IPS DF 6.9 (cell line): ENCODE results near the gene TMEM89.

Experiments used
- DNase-seq: peaks from one replicate; pipeline ENCODE4 v3.0.0-alpha.2; 2013; ENCODE audit warnings: low read depth, low spot score
- H3K27ac ChIP-seq: one replicate; pipeline ENCODE4 v1.5.1; 2013; ENCODE audit warnings: low read length, control low read depth
- H3K27me3 ChIP-seq: 2 replicates; pipeline ENCODE4 v1.6.1; 2013; ENCODE audit warnings: mild to moderate bottlenecking, low read length; ENCODE audit not compliant: control insufficient read depth, insufficient read depth
- H3K36me3 ChIP-seq: 2 replicates; pipeline ENCODE4 v1.6.1; 2013; ENCODE audit warnings: low read length; ENCODE audit not compliant: control insufficient read depth, insufficient read depth
- H3K4me1 ChIP-seq: 2 replicates; pipeline ENCODE4 v1.6.1; 2013; ENCODE audit warnings: low read length; ENCODE audit not compliant: control insufficient read depth, insufficient read depth
- H3K4me3 ChIP-seq: 2 replicates; pipeline ENCODE4 v1.5.1; 2013; ENCODE audit warnings: mild to moderate bottlenecking, low read length
- H3K9me3 ChIP-seq: 2 replicates; pipeline ENCODE4 v1.6.1; 2013; ENCODE audit warnings: low read length, inconsistent platforms; ENCODE audit not compliant: control insufficient read depth, insufficient read depth
- WGBS: extraction: QIAGEN DNeasy Blood & Tissue Kit; methylation state at CpG from one replicate; pipeline ENCODE4 v1.1.7; 2013; ENCODE audit warnings: mixed read lengths, missing lambda C conversion rate; ENCODE audit not compliant: insufficient read length, insufficient coverage; 5-methylcytosine and 5-hydroxymethylcytosine counted together

The TMEM89 gene

GRCh38 chr3:48617559-48617958 lies 4.0 kb downstream of the TMEM89 start:
- Histone ChIP-seq H3K4me1 (no peaks in the 10 kb centered on the region), H3K36me3 (no peaks in the 10 kb centered on the region), H3K9me3 (peaks cover 3% of the 10 kb centered on the region; the same call in 1 of the 2 replicates), H3K4me3 (no peak overlapping the region), H3K27ac (no peak overlapping the region), H3K27me3 (no peaks in the 10 kb centered on the region)
- WGBS, result no CpG with 5 or more reads among the region's 4 CpGs
- no peak for DNase-seq

- Histone ChIP-seq H3K9me3 (peaks cover 3% of the 10 kb centered on the region; the same call in 1 of the 2 replicates), H3K27ac (no peak overlapping the region), H3K27me3 (no peaks in the 10 kb centered on the region), H3K4me1 (no peaks in the 10 kb centered on the region), H3K4me3 (no peak overlapping the region), H3K36me3 (no peaks in the 10 kb centered on the region)
- no peak for DNase-seq
- no CpG with 5 or more reads among the region's 3 CpGs for WGBS
Measured at GRCh38 chr3:48614044-48614443, 7.5 kb downstream of the TMEM89 start.

DNA sequence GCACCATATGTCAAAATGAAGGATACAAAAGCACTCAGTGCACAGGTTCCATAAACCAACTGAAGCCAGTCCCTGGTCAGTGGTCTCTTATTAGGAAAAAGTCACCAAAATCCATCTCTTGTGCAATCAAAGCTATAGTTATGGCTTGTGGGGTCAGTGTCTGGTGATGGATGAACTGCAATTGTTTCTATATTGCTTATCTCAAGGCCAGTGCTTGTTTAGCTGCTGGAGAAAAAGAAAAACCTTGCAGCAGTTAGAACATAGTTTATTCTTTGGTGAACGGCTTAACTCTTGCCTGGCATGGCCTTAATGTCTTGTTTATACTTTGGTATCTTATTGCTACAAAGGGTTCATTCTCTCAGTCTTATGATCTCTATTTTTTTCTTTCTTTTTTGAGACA lies 9.3 kb downstream of the TMEM89 start:
- no CpG with 5 or more reads among the region's 1 CpG for WGBS
- no peak for DNase-seq
- no peaks in the 10 kb centered on the region for H3K36me3 ChIP-seq
- no peaks in the 10 kb centered on the region for H3K27me3 ChIP-seq
- no peaks in the 10 kb centered on the region for H3K4me1 ChIP-seq
- no peak overlapping the region for H3K27ac ChIP-seq
- no peak overlapping the region for H3K4me3 ChIP-seq
- H3K9me3 ChIP-seq, result peaks cover 2% of the 10 kb centered on the region; the same call in 1 of the 2 replicates

- peak within 1 kb of the TSS; percentile 88 for H3K4me3 ChIP-seq
- no peak within 1 kb of the TSS for H3K27ac ChIP-seq
- DNase-seq, result peak; percentile 93
- H3K27me3 ChIP-seq, result no peaks in the 10 kb centered on the region
- no peaks in the 10 kb centered on the region for H3K4me1 ChIP-seq
- WGBS, result no CpG with 5 or more reads among the region's 86 CpGs
- H3K36me3 ChIP-seq, result peaks cover 14% of the 10 kb centered on the region
- H3K9me3 ChIP-seq, result no peaks in the 10 kb centered on the region
Measured at GRCh38 chr3:48609088-48610005, 12.2 kb downstream of the TMEM89 start, which contains the start of gene UQCRC1. Gene UQCRC1 (minus strand): TSS chr3:48609646. CDS start chr3:48609620, 26 bp downstream.

GRCh38 chr3:48607519-48607918 lies 14.1 kb downstream of the TMEM89 start:
- WGBS, result no CpG with 5 or more reads among the region's 5 CpGs
- no peak overlapping the region for H3K4me3 ChIP-seq
- no peak for DNase-seq
- H3K27me3 ChIP-seq, result no peaks in the 10 kb centered on the region
- H3K9me3 ChIP-seq, result no peaks in the 10 kb centered on the region
- H3K4me1 ChIP-seq, result no peaks in the 10 kb centered on the region
- H3K36me3 ChIP-seq, result peaks cover 32% of the 10 kb centered on the region
- no peak overlapping the region for H3K27ac ChIP-seq

GRCh38 chr3:48601622-48601994 lies 20.0 kb downstream of the TMEM89 start:
- Histone ChIP-seq H3K9me3 (no peaks in the 10 kb centered on the region), H3K4me3 (no peak overlapping the region), H3K27ac (no peak overlapping the region), H3K27me3 (no peaks in the 10 kb centered on the region), H3K36me3 (peaks cover 70% of the 10 kb centered on the region), H3K4me1 (no peaks in the 10 kb centered on the region; the same call in 1 of the 2 replicates)
- no peak for DNase-seq
- WGBS, result no CpG with 5 or more reads among the region's 2 CpGs

GRCh38 chr3:48600711-48601621 lies 20.6 kb downstream of the TMEM89 start:
- Histone ChIP-seq H3K36me3 (peaks cover 70% of the 10 kb centered on the region), H3K27me3 (no peaks in the 10 kb centered on the region), H3K4me3 (no peak overlapping the region), H3K27ac (no peak overlapping the region), H3K9me3 (no peaks in the 10 kb centered on the region), H3K4me1 (peaks cover 2% of the 10 kb centered on the region)
- no CpG with 5 or more reads among the region's 19 CpGs for WGBS
- DNase-seq, result no peak

GRCh38 chr3:48599509-48600285 lies 21.9 kb downstream of the TMEM89 start:
- peaks cover 7% of the 10 kb centered on the region for H3K4me1 ChIP-seq
- H3K36me3 ChIP-seq, result peaks cover 60% of the 10 kb centered on the region
- no peaks in the 10 kb centered on the region for H3K9me3 ChIP-seq
- no peaks in the 10 kb centered on the region for H3K27me3 ChIP-seq
- H3K27ac ChIP-seq, result no peak overlapping the region
- DNase-seq, result no peak
- WGBS, result no CpG with 5 or more reads among the region's 12 CpGs
- no peak overlapping the region for H3K4me3 ChIP-seq

GRCh38 chr3:48599077-48599501 lies 22.5 kb downstream of the TMEM89 start:
- no peak for DNase-seq
- WGBS, result no CpG with 5 or more reads among the region's 11 CpGs
- Histone ChIP-seq H3K4me3 (no peak overlapping the region), H3K9me3 (no peaks in the 10 kb centered on the region), H3K27me3 (no peaks in the 10 kb centered on the region), H3K36me3 (peaks cover 54% of the 10 kb centered on the region), H3K4me1 (peaks cover 10% of the 10 kb centered on the region), H3K27ac (no peak overlapping the region)
